C4-2B (cell line): ENCODE results near the gene SIK3.

Experiments used
- CTCF ChIP-seq: fragments of 450-650 bp; conservative IDR thresholded peaks from 2 replicates; pipeline ENCODE4 v1.5.1; 2017; ENCODE audit warnings: mild to moderate bottlenecking
- ZFX ChIP-seq: fragments of 450-650 bp; IDR thresholded peaks from 2 replicates; pipeline ENCODE4 v1.6.1; 2017

DNA sequence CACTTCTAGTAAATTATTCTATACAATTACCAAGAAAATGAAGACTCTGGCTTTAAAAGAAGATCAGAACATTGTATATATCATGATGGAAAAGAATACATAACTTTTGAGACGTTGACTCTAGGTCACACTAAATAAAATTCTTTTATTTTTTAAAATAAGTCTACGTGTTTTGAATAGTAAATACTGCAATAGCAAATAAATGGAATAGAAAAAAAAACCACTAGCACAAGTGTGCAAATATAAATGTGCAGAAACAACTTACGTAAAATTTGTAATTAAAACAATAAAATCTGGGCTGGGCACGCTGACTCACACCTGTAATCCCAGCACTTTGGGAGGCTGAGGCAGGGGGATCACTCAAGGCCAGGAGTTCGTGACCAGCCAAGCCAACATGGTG lies 17.9 kb downstream of the SIK3 start:
- TF ChIP-seq CTCF (no peak), ZFX (no peak)
